Gastroesophageal sphincter (tissue), 4 donors: Measurements from ENCODE around the gene NUAK2. TPM values are rescaled to one million over a fixed set of nuclear protein-coding genes. Genes with fewer than 3 reads are reported as not detected.

Experiments used
- ATAC-seq: fragments of 150-250 bp; one replicate; pipeline ENCODE4 v1.9.1; 2016; ENCODE audit warnings: mild to moderate bottlenecking, moderate library complexity
- H3K27ac ChIP-seq, 4 donors: fragments of 200-600 bp; sonication (generic) in 3 of 4; 1 replicate in 3 of 4; 2 replicates in 1 of 4; pipeline ENCODE4 v1.5.1; 2016 to 2019
- H3K27me3 ChIP-seq: fragments of 200-600 bp; sonication (generic); one replicate; pipeline ENCODE4 v1.5.1; 2019
- H3K36me3 ChIP-seq, 2 donors: fragments of 200-600 bp; sonication (generic); one replicate each; pipeline ENCODE4 v1.5.1; 2019; ENCODE audit warnings: control low read depth in 1 of 2
- H3K4me1 ChIP-seq, 3 donors: fragments of 200-600 bp; sonication (generic); 1 replicate in 2 of 3; 2 replicates in 1 of 3; pipeline ENCODE4 v1.5.1; 2016 to 2019; ENCODE audit warnings: control low read depth in 2 of 3
- H3K4me3 ChIP-seq, 2 donors: fragments of 200-600 bp; sonication (generic); one replicate each; pipeline ENCODE4 v1.5.1; 2019; ENCODE audit warnings: mild to moderate bottlenecking in 1 of 2, moderate library complexity in 1 of 2
- H3K9me3 ChIP-seq, 3 donors: fragments of 200-600 bp; sonication (generic); one replicate each; pipeline ENCODE4 v1.5.1; 2017 to 2019; ENCODE audit warnings: control low read depth in 2 of 3
- EP300 ChIP-seq: sonication (generic); formaldehyde crosslinking; IDR thresholded peaks from one replicate; pipeline ENCODE4 v1.6.1; 2017; ENCODE audit warnings: antibody characterized with exemption, mild to moderate bottlenecking
- POLR2A ChIP-seq, 2 donors: fragments of 450-650 bp; IDR thresholded peaks; one replicate each; pipeline ENCODE4 v1.6.1; 2017; ENCODE audit warnings: antibody characterized with exemption in 2 of 2, mild to moderate bottlenecking in 2 of 2, moderate library complexity in 1 of 2
- POLR2AphosphoS5 ChIP-seq: sonication (generic); formaldehyde crosslinking; IDR thresholded peaks from one replicate; pipeline ENCODE4 v1.6.1; 2017; ENCODE audit warnings: antibody characterized with exemption
- WGBS, 2 donors: methylation state at CpG; one replicate each; pipeline ENCODE4 v1.1.5; 2018; ENCODE audit warnings: low coverage in 1 of 2; 5-methylcytosine and 5-hydroxymethylcytosine counted together
- total RNA-seq, 4 donors: library from RNA; depleted of rRNA; stranded (reverse); fragments of >200 nt; gene quantifications; one replicate each; pipeline ENCODE4 v1.1.0, GENCODE V29; 2016
- TF ChIP-seq, protein P1 (sequence below), 4 experiments: fragments of 200-600 bp in 2 of 4; fragments of 450-650 bp in 2 of 4; sonication (generic) in 1 of 4; IDR thresholded peaks; one replicate each; pipeline ENCODE4 v1.5.1; 2017 to 2019; ENCODE audit warnings: antibody characterized with exemption in 4 of 4, mild to moderate bottlenecking in 2 of 4, moderate library complexity in 2 of 4

NUAK2 gene
- total RNA-seq, 4 donors from 2014 or later = 0.67 to 1.1 (median 0.83) TPM

- WGBS, 2 donors = no CpG with 5 or more reads among the region's 3 CpGs
- Histone ChIP-seq H3K4me3 (no peak overlapping the region), H3K36me3 (no peaks in the 10 kb centered on the region), H3K4me1 (peaks cover 0 to 11% (median 8%) of the 10 kb centered on the region in 3 donors), H3K27me3 (no peaks in the 10 kb centered on the region), H3K9me3 (no peaks in the 10 kb centered on the region), H3K27ac (no peak overlapping the region)
- no peak for ATAC-seq
- TF ChIP-seq, protein P1, sequence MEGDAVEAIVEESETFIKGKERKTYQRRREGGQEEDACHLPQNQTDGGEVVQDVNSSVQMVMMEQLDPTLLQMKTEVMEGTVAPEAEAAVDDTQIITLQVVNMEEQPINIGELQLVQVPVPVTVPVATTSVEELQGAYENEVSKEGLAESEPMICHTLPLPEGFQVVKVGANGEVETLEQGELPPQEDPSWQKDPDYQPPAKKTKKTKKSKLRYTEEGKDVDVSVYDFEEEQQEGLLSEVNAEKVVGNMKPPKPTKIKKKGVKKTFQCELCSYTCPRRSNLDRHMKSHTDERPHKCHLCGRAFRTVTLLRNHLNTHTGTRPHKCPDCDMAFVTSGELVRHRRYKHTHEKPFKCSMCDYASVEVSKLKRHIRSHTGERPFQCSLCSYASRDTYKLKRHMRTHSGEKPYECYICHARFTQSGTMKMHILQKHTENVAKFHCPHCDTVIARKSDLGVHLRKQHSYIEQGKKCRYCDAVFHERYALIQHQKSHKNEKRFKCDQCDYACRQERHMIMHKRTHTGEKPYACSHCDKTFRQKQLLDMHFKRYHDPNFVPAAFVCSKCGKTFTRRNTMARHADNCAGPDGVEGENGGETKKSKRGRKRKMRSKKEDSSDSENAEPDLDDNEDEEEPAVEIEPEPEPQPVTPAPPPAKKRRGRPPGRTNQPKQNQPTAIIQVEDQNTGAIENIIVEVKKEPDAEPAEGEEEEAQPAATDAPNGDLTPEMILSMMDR (IDR thresholded peaks at IDR 0.05) = no peak
- no peak for TF ChIP-seq POLR2A (IDR thresholded peaks at IDR 0.05)
- TF ChIP-seq POLR2AphosphoS5 = no peak
- TF ChIP-seq EP300 = no peak
Measured at GRCh38 chr1:205279986-205280385, 41.6 kb downstream of the NUAK2 start.

- no peak for ATAC-seq
- H3K4me3 ChIP-seq = no peak overlapping the region
- peaks cover 0 to 21% (median 0%) of the 10 kb centered on the region in 3 donors for H3K4me1 ChIP-seq
- H3K27me3 ChIP-seq = no peaks in the 10 kb centered on the region
- TF ChIP-seq POLR2AphosphoS5 (no peak), POLR2A (IDR thresholded peaks at IDR 0.05) (no peak), EP300 (no peak)
- TF ChIP-seq, protein P1 (IDR thresholded peaks at IDR 0.05) = no peak
- no peaks in the 10 kb centered on the region for H3K9me3 ChIP-seq
- no peak overlapping the region for H3K27ac ChIP-seq
- 77 to 100% methylated on average over 1 to 5 of the region's 8 CpGs for WGBS, 2 donors
- H3K36me3 ChIP-seq = peaks cover 0 to 12% of the 10 kb centered on the region in 2 donors
Measured at GRCh38 chr1:205276689-205277065, 44.9 kb downstream of the NUAK2 start.

DNA sequence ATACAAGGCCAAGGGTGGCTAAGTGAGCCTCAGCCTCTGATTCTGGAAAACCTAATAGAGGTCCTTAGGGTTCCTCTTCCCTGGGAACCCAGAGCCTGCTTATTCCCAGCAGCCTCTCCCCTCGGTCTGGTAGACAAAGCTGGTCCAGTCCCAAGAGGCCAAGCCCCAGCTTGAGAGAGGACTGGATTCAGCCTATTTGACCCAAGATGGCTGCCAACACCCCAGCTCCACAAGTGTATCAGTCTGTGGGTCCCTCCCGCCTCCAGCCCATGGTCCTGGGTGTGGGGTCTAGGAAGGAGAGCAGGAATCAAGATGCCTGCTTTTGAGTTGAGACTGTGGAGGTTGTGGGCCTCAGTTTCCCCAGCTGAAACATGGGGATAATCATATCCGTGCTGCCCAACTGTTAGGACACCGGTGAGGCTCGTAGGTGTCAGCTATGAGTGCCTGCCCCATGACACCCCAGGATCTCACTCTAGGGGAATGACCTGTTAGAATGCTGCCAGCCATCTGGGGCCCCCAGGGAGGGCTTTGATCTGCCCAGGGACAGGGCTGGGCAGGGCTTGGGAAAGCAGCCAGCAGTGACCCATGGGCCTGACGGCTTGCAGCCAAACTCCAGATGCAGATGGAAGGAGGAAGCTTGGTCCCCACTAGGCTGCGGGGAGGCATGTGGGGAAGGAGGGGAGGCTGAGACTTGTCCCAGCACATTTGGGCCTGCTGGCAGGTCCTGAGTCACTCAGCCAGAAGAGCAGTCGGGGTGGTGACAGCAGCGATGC, 45.4 kb downstream of the NUAK2 start:
- no peak overlapping the region for H3K27ac ChIP-seq
- TF ChIP-seq POLR2AphosphoS5 = no peak
- no peak for TF ChIP-seq POLR2A (IDR thresholded peaks at IDR 0.05)
- TF ChIP-seq, protein P1 (IDR thresholded peaks at IDR 0.05) = no peak
- TF ChIP-seq EP300 = no peak
- WGBS, 2 donors = no CpG with 5 or more reads among the region's 9 CpGs
- no peak for ATAC-seq
- no peaks in the 10 kb centered on the region for H3K27me3 ChIP-seq
- no peaks in the 10 kb centered on the region for H3K9me3 ChIP-seq
- H3K4me3 ChIP-seq = no peak overlapping the region
- H3K4me1 ChIP-seq = peaks cover 0 to 26% (median 2%) of the 10 kb centered on the region in 3 donors
- H3K36me3 ChIP-seq = peaks cover 0 to 14% of the 10 kb centered on the region in 2 donors

- WGBS, 2 donors = 100% methylated on average over 1 of the region's 3 CpGs
- no peak overlapping the region for H3K27ac ChIP-seq
- no peaks in the 10 kb centered on the region for H3K9me3 ChIP-seq
- H3K36me3 ChIP-seq = peaks cover 0 to 14% of the 10 kb centered on the region in 2 donors
- peaks cover 0 to 36% (median 2%) of the 10 kb centered on the region in 3 donors for H3K4me1 ChIP-seq
- TF ChIP-seq POLR2A (IDR thresholded peaks at IDR 0.05) (no peak), EP300 (no peak), POLR2AphosphoS5 (no peak)
- TF ChIP-seq, protein P1 (IDR thresholded peaks at IDR 0.05) = no peak
- no peak overlapping the region for H3K4me3 ChIP-seq
- ATAC-seq = no peak
- no peaks in the 10 kb centered on the region for H3K27me3 ChIP-seq
Measured at GRCh38 chr1:205275133-205275532, 46.4 kb downstream of the NUAK2 start.
